SK-N-SH (cell line): ENCODE results near the gene PDE4DIP.
"Not testable (repeated sequence)": the region's sequence is repeated elsewhere in the genome, so short reads cannot be mapped to it uniquely, and the experiment has no call there.

Experiments
- EZH2phosphoT487 ChIP-seq: fragments of 200-600 bp; sonication (generic); IDR thresholded peaks from 2 replicates; pipeline ENCODE4 v1.6.1; 2017; ENCODE audit warnings: low read depth, mixed run types, mild to moderate bottlenecking, antibody characterized with exemption, moderate library complexity, borderline replicate concordance
- NFIC ChIP-seq: IDR thresholded peaks from 2 replicates; pipeline ENCODE4 v1.4.0; 2012; ENCODE audit warnings: borderline replicate concordance
- NRF1 ChIP-seq: IDR thresholded peaks from 2 replicates; pipeline ENCODE4 v1.6.1; 2012; ENCODE audit warnings: low read depth, mild to moderate bottlenecking, low read length
- TF ChIP-seq, protein P1 (sequence below): fragments of 200-600 bp; sonication (generic); IDR thresholded peaks from 2 replicates; pipeline ENCODE4 v1.6.1; 2017; ENCODE audit warnings: antibody characterized with exemption, mild to moderate bottlenecking, moderate library complexity

DNA sequence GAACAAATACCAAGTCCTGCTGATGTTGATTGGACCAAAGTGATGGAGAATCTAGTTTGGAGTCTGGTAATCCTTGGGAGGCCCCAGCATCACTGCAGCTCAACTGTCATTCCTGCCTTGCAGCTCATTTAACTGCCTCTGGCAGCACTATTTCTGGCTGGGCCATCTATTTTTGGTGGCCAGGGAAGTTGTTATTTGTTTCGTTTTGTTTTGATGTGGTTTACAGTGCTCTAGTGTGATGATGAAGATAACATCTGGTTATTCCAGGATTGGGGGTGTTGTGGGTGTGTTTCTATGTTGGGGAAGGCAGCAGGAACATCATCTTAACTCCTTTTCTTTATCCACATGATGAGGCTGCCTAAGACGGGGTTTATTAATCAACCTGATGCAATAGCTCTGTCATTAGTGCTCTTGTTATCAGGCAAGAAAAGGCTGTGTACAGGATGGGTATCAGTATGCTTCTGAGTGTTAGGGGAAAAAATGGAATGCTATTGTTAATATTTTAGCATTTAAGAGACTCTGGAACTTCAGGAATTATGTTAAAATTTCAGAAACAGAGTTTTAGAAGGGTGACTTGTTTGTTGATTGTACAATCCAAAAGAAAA, 35.7 kb downstream of the PDE4DIP start:
- TF ChIP-seq NRF1, NFIC, EZH2phosphoT487: not testable (repeated sequence)
- TF ChIP-seq, protein P1, sequence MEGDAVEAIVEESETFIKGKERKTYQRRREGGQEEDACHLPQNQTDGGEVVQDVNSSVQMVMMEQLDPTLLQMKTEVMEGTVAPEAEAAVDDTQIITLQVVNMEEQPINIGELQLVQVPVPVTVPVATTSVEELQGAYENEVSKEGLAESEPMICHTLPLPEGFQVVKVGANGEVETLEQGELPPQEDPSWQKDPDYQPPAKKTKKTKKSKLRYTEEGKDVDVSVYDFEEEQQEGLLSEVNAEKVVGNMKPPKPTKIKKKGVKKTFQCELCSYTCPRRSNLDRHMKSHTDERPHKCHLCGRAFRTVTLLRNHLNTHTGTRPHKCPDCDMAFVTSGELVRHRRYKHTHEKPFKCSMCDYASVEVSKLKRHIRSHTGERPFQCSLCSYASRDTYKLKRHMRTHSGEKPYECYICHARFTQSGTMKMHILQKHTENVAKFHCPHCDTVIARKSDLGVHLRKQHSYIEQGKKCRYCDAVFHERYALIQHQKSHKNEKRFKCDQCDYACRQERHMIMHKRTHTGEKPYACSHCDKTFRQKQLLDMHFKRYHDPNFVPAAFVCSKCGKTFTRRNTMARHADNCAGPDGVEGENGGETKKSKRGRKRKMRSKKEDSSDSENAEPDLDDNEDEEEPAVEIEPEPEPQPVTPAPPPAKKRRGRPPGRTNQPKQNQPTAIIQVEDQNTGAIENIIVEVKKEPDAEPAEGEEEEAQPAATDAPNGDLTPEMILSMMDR: not testable (repeated sequence)
